GM12878 (cell line): ENCODE results near the gene C6orf120. TPM values are rescaled to one million over a fixed set of nuclear protein-coding genes. Genes with fewer than 3 reads are reported as not detected.
A peak's percentile ranks its signal among the peaks of the same experiment; 100 is the strongest.

Experiments used
- ASH2L ChIP-seq: fragments of 300-600, 200-600 bp; sonication (generic); IDR thresholded peaks from 2 replicates; pipeline ENCODE4 v1.6.1; 2017; ENCODE audit warnings: low read depth, mild to moderate bottlenecking, borderline replicate concordance
- BHLHE40 ChIP-seq, 2 experiments: fragments of 450-650 bp in 1 of 2; IDR thresholded peaks; 2 replicates each; pipeline ENCODE4 v1.6.1; 2011 to 2017; ENCODE audit warnings: low read depth in 2 of 2, borderline replicate concordance in 1 of 2, improper control_type of control experiment in 1 of 2, low read length in 1 of 2, mild to moderate bottlenecking in 1 of 2
- EGR1 ChIP-seq, 2 experiments: IDR thresholded peaks; 1 replicate in 1 of 2; 2 replicates in 1 of 2; pipeline ENCODE4 v1.6.1; 2011 to 2012; ENCODE audit warnings: low read depth in 2 of 2, low read length in 2 of 2, borderline replicate concordance in 1 of 2, mild to moderate bottlenecking in 1 of 2, moderate library complexity in 1 of 2
- EP300 ChIP-seq, 2 experiments: fragments of 150-350 bp in 1 of 2; IDR thresholded peaks; 2 replicates each; pipeline ENCODE4 v1.6.1; 2011 to 2012; ENCODE audit warnings: low read depth in 2 of 2, low read length in 2 of 2, borderline replicate concordance in 1 of 2, improper control_type of control experiment in 1 of 2, inconsistent platforms in 1 of 2; ENCODE audit not compliant: control insufficient read depth in 1 of 2
- FOXK2 ChIP-seq: fragments of 450-650 bp; IDR thresholded peaks from 2 replicates; pipeline ENCODE4 v1.6.1; 2017; ENCODE audit warnings: mild to moderate bottlenecking, moderate library complexity
- JUNB ChIP-seq: IDR thresholded peaks from 2 replicates; pipeline ENCODE4 v1.6.1; 2016; ENCODE audit warnings: antibody characterized with exemption, mild to moderate bottlenecking
- NR2F1 ChIP-seq: fragments of 450-650 bp; conservative IDR thresholded peaks from 2 replicates; pipeline ENCODE4 v1.6.1; 2017; ENCODE audit warnings: mild to moderate bottlenecking
- PML ChIP-seq: IDR thresholded peaks from 2 replicates; pipeline ENCODE4 v1.6.1; 2012; ENCODE audit warnings: low read length, inconsistent platforms
- RAD51 ChIP-seq: fragments of 450-650 bp; IDR thresholded peaks from 2 replicates; pipeline ENCODE4 v1.6.1; 2016; ENCODE audit warnings: moderate library complexity, mild to moderate bottlenecking, inconsistent platforms
- SUZ12 ChIP-seq: fragments of 200-600 bp; sonication (generic); IDR thresholded peaks from one replicate; pipeline ENCODE4 v1.6.1; 2018; ENCODE audit warnings: antibody characterized with exemption, mild to moderate bottlenecking; ENCODE audit not compliant: unreplicated experiment
- TARDBP ChIP-seq: IDR thresholded peaks from 2 replicates; pipeline ENCODE4 v1.6.1; 2016; ENCODE audit warnings: borderline replicate concordance
- ZNF274 ChIP-seq: IDR thresholded peaks from one replicate; pipeline ENCODE4 v1.8.0; 2011; ENCODE audit not compliant: insufficient read length, insufficient read depth
- polyA plus RNA-seq, 11 experiments: library from polyadenylated mRNA; depleted of rRNA in 4 of 11; unstranded in 6 of 11; stranded (reverse) in 5 of 11; fragments of >200 nt; fragmentation: Nextera tagmentation in 4 of 11; fragmentation: Illumina TruSeq in 1 of 11; extraction: Ambion mirVana in 4 of 11; extraction: Trizol in 1 of 11; gene quantifications; 1 replicate in 1 of 11; 2 replicates in 10 of 11; pipeline versions ENCODE4 v1.2.1 to v1.2.3, GENCODE V29; 2011 to 2016; ENCODE audit warnings: inconsistent platforms in 2 of 11, missing spikeins in 2 of 11, low read depth in 1 of 11
- total RNA-seq, 4 experiments: library from RNA; depleted of rRNA in 3 of 4; stranded (reverse); fragments of >200 nt in 3 of 4; fragmentation: Illumina TruSeq in 1 of 4; extraction: Trizol in 1 of 4; gene quantifications; 2 replicates each; pipeline versions ENCODE4 v1.2.1 to v1.2.3, GENCODE V29; 2013 to 2021
- TF ChIP-seq, protein P1 (sequence below), 3 experiments: IDR thresholded peaks in 2 of 3; conservative IDR thresholded peaks in 1 of 3; 2 replicates each; pipeline ENCODE4 v1.5.1; 2011; ENCODE audit warnings: low read depth in 3 of 3, low read length in 3 of 3, mild to moderate bottlenecking in 3 of 3, control low read depth in 2 of 3, moderate library complexity in 2 of 3, inconsistent platforms in 1 of 3, mixed read lengths in 1 of 3; ENCODE audit not compliant: control insufficient read depth in 2 of 3, insufficient read depth in 1 of 3; ENCODE audit errors: extremely low read depth in 1 of 3
- TF ChIP-seq, protein P2 (sequence below): fragments of 450-650 bp; IDR thresholded peaks from 2 replicates; pipeline ENCODE4 v1.6.1; 2016; ENCODE audit warnings: mild to moderate bottlenecking, moderate library complexity, borderline replicate concordance
- TF ChIP-seq, protein P3 (sequence below): IDR thresholded peaks from 2 replicates; pipeline ENCODE4 v1.6.1; 2012; ENCODE audit warnings: mild to moderate bottlenecking, low read depth, low read length
- TF ChIP-seq, protein P4 (sequence below): fragments of 150-350 bp; IDR thresholded peaks from 2 replicates; pipeline ENCODE4 v1.6.1; 2014; ENCODE audit warnings: mild to moderate bottlenecking, low read depth, low read length

Gene C6orf120
- total and polyA plus RNA-seq, 10 of the 15 experiments (the other 5 are each of a cell fraction or from before 2014, with no cell fraction given), result 3.6 to 23.9 (median 18.2) TPM

DNA sequence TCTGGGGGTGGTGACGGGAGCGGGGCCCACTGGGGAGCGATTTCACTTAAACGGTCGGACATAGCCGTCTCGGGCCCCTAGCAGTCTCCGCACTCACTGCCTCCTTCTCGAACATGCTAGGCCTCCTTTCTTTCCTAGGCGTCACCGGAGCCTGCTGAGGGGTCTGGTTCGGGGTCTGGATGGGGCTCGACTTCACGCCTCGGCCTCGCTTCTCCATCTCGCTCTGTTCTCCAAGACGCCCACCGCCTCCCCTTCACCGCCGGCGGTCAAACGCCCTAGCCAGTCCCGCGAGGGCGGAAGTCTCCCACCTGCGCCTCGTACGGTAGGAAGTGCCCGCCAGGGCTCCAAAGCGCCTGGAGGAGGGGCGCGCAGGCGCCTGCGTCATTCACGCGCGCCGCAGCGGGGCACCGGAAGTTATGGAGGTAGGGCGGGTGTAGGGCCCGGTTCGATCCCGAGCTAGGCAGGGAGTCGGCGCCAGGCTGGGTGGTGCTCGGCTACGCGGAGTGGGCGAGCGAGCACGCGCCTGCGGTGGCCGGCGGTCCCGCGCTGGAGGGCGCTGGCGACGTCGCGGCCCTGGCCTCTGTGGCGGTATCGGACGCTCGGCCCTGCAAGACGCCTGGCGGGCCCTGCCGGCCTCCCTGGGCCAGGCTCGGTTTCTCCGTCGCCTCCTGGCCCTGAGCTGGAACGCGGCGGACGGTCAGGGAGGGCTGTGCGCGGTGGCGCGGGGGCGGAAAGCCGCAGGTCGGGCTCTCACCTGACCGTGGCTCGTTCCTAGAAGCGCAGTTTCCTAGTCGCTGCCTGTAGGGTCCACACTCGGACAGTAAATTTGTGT lies 49.5 kb downstream of the C6orf120 start, which contains the start of the genes DYNLT2 and ERMARD (continued):
- TF ChIP-seq, protein P1, sequence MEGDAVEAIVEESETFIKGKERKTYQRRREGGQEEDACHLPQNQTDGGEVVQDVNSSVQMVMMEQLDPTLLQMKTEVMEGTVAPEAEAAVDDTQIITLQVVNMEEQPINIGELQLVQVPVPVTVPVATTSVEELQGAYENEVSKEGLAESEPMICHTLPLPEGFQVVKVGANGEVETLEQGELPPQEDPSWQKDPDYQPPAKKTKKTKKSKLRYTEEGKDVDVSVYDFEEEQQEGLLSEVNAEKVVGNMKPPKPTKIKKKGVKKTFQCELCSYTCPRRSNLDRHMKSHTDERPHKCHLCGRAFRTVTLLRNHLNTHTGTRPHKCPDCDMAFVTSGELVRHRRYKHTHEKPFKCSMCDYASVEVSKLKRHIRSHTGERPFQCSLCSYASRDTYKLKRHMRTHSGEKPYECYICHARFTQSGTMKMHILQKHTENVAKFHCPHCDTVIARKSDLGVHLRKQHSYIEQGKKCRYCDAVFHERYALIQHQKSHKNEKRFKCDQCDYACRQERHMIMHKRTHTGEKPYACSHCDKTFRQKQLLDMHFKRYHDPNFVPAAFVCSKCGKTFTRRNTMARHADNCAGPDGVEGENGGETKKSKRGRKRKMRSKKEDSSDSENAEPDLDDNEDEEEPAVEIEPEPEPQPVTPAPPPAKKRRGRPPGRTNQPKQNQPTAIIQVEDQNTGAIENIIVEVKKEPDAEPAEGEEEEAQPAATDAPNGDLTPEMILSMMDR (IDR thresholded peaks at IDR 0.05 in 2 of 3, conservative IDR thresholded peaks at IDR 0.05 in 1 of 3; ENCODE audit: control insufficient read depth in 2 of 3, extremely low read depth in 1 of 3, insufficient read depth in 1 of 3, low read depth in 3 of 3, low read length in 3 of 3), result no peak
- TF ChIP-seq PML (peak; percentile 97), ZNF274 (no peak), EP300 (IDR thresholded peaks at IDR 0.05; ENCODE audit: borderline replicate concordance in 1 of 2, control insufficient read depth in 1 of 2, low read depth in 2 of 2, low read length in 2 of 2) (peak in 1 of 2 experiments; percentile 27; a peak in 1 of 4 replicates), TARDBP (peak; percentile 88), ASH2L (no peak; the same call in 1 of the 2 replicates), RAD51 (no peak), BHLHE40 (IDR thresholded peaks at IDR 0.05; ENCODE audit: borderline replicate concordance in 1 of 2, low read depth in 2 of 2, low read length in 1 of 2) (peak; percentile 3 to 86; a peak in 2 of 4 replicates), SUZ12 (no peak), NR2F1 (peak; percentile 80), JUNB (no peak), FOXK2 (no peak), EGR1 (IDR thresholded peaks at IDR 0.05; ENCODE audit: borderline replicate concordance in 1 of 2, low read depth in 2 of 2, low read length in 2 of 2) (peak in 1 of 2 experiments; percentile 80; a peak in 2 of 3 replicates)
- TF ChIP-seq, protein P2, sequence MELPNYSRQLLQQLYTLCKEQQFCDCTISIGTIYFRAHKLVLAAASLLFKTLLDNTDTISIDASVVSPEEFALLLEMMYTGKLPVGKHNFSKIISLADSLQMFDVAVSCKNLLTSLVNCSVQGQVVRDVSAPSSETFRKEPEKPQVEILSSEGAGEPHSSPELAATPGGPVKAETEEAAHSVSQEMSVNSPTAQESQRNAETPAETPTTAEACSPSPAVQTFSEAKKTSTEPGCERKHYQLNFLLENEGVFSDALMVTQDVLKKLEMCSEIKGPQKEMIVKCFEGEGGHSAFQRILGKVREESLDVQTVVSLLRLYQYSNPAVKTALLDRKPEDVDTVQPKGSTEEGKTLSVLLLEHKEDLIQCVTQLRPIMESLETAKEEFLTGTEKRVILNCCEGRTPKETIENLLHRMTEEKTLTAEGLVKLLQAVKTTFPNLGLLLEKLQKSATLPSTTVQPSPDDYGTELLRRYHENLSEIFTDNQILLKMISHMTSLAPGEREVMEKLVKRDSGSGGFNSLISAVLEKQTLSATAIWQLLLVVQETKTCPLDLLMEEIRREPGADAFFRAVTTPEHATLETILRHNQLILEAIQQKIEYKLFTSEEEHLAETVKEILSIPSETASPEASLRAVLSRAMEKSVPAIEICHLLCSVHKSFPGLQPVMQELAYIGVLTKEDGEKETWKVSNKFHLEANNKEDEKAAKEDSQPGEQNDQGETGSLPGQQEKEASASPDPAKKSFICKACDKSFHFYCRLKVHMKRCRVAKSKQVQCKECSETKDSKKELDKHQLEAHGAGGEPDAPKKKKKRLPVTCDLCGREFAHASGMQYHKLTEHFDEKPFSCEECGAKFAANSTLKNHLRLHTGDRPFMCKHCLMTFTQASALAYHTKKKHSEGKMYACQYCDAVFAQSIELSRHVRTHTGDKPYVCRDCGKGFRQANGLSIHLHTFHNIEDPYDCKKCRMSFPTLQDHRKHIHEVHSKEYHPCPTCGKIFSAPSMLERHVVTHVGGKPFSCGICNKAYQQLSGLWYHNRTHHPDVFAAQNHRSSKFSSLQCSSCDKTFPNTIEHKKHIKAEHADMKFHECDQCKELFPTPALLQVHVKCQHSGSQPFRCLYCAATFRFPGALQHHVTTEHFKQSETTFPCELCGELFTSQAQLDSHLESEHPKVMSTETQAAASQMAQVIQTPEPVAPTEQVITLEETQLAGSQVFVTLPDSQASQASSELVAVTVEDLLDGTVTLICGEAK, result peak; percentile 84
- TF ChIP-seq, protein P3, sequence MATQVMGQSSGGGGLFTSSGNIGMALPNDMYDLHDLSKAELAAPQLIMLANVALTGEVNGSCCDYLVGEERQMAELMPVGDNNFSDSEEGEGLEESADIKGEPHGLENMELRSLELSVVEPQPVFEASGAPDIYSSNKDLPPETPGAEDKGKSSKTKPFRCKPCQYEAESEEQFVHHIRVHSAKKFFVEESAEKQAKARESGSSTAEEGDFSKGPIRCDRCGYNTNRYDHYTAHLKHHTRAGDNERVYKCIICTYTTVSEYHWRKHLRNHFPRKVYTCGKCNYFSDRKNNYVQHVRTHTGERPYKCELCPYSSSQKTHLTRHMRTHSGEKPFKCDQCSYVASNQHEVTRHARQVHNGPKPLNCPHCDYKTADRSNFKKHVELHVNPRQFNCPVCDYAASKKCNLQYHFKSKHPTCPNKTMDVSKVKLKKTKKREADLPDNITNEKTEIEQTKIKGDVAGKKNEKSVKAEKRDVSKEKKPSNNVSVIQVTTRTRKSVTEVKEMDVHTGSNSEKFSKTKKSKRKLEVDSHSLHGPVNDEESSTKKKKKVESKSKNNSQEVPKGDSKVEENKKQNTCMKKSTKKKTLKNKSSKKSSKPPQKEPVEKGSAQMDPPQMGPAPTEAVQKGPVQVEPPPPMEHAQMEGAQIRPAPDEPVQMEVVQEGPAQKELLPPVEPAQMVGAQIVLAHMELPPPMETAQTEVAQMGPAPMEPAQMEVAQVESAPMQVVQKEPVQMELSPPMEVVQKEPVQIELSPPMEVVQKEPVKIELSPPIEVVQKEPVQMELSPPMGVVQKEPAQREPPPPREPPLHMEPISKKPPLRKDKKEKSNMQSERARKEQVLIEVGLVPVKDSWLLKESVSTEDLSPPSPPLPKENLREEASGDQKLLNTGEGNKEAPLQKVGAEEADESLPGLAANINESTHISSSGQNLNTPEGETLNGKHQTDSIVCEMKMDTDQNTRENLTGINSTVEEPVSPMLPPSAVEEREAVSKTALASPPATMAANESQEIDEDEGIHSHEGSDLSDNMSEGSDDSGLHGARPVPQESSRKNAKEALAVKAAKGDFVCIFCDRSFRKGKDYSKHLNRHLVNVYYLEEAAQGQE, result no peak
- TF ChIP-seq, protein P4, sequence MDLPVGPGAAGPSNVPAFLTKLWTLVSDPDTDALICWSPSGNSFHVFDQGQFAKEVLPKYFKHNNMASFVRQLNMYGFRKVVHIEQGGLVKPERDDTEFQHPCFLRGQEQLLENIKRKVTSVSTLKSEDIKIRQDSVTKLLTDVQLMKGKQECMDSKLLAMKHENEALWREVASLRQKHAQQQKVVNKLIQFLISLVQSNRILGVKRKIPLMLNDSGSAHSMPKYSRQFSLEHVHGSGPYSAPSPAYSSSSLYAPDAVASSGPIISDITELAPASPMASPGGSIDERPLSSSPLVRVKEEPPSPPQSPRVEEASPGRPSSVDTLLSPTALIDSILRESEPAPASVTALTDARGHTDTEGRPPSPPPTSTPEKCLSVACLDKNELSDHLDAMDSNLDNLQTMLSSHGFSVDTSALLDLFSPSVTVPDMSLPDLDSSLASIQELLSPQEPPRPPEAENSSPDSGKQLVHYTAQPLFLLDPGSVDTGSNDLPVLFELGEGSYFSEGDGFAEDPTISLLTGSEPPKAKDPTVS, result no peak
